ENCODE measurements around the gene CORIN. TPM values are rescaled to one million over a fixed set of nuclear protein-coding genes. Genes with fewer than 3 reads are reported as not detected.

CORIN gene
- total and polyA plus RNA-seq, 2 experiments from 2014 or later: not detected

- H3K9me3 Mint-ChIP-seq: peaks cover 18% of the 10 kb centered on the region
- Histone ChIP-seq H2AFZ (no peak overlapping the region), H3K27ac (ENCODE audit: low read depth) (no peak overlapping the region), H3K4me3 (no peak overlapping the region), H3K4me2 (no peak overlapping the region), H3K4me1 (ENCODE audit: insufficient read depth) (peaks cover 17% of the 10 kb centered on the region), H3K79me2 (replicated peaks; ENCODE audit: insufficient read depth) (no peaks in the 10 kb centered on the region), H3K27me3 (ENCODE audit: insufficient read depth) (no peaks in the 10 kb centered on the region), H3F3A (replicated peaks; ENCODE audit: low read depth) (no peaks in the 10 kb centered on the region), H4K20me1 (replicated peaks; ENCODE audit: insufficient read depth) (no peaks in the 10 kb centered on the region), H3K36me3 (ENCODE audit: insufficient read depth) (no peaks in the 10 kb centered on the region), H3K9me2 (ENCODE audit: insufficient read depth) (no peaks in the 10 kb centered on the region)
- peaks cover 10% of the 10 kb centered on the region for H3K36me3 Mint-ChIP-seq (ENCODE audit: low read depth)
- peaks cover 2% of the 10 kb centered on the region for H3K27me3 Mint-ChIP-seq (ENCODE audit: insufficient read depth, low read depth, poor library complexity)
- no peak for ATAC-seq
- H3K4me1 Mint-ChIP-seq: peaks cover 19% of the 10 kb centered on the region
- no peak overlapping the region for H3K4me3 Mint-ChIP-seq
- DNase-seq (ENCODE audit: low spot score): no peak
- TF ChIP-seq ETS1 (IDR thresholded peaks at IDR 0.05) (no peak), NANOG (IDR thresholded peaks at IDR 0.05; ENCODE audit: borderline replicate concordance) (no peak), CREB1 (CRISPR knock-in tag; IDR thresholded peaks at IDR 0.05; ENCODE audit: low read depth) (no peak), EZH2phosphoT487 (IDR thresholded peaks at IDR 0.05; ENCODE audit: unreplicated experiment) (no peak), CTCF (conservative IDR thresholded peaks at IDR 0.05; ENCODE audit: low read depth in 2 of 2) (no peak), ZNF114 (CRISPR knock-in tag; IDR thresholded peaks at IDR 0.05) (no peak)
- H3K27ac Mint-ChIP-seq: no peak overlapping the region
Observed at GRCh38 chr4:47749060-47749459, 88.8 kb downstream of the CORIN start.

DNA sequence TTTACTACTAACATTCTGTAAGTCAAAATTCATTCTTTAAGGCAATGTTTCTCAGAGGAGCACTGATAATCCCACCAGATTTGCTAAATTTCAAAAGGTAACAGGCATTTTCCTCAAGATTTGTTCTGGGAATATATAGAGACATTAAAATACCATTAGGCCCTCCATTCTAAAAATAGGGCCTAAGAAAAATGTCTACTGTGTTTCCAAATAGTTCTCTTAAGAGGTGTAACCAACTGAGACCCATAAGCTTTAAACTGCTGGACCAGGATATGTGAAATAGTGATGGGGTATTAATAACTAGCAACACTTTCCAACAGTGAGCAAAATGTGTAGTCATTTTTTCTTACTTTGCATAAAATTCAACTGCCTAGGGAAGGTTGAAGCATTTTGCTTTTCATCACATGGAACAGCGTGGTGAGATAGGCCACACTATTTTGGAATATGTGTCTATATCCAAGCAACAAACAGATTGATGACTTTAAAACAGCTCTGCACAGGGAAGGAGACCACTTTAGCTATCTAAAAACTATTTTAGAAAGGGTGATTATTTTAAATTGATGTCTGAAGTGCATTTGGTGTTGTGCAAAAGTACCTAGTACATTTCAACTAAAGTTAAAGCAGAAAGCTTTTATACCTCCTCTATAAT, 89.9 kb downstream of the CORIN start:
- peaks cover 3% of the 10 kb centered on the region; the same call in 2 of the 3 replicates for H3K36me3 Mint-ChIP-seq (ENCODE audit: low read depth)
- peaks cover 17% of the 10 kb centered on the region for H3K4me1 ChIP-seq (ENCODE audit: insufficient read depth)
- no peak for TF ChIP-seq STAT1 (IDR thresholded peaks at IDR 0.05; ENCODE audit: unreplicated experiment)
- no peak for TF ChIP-seq JUNB (IDR thresholded peaks at IDR 0.05; ENCODE audit: unreplicated experiment)

More for the DNA sequence above, 89.9 kb downstream of the CORIN start:
- Histone ChIP-seq H4K20me1 (replicated peaks; ENCODE audit: insufficient read depth) (no peaks in the 10 kb centered on the region), H3K9me2 (ENCODE audit: insufficient read depth) (no peaks in the 10 kb centered on the region), H3K36me3 (ENCODE audit: insufficient read depth) (no peaks in the 10 kb centered on the region), H3K79me2 (replicated peaks; ENCODE audit: insufficient read depth) (no peaks in the 10 kb centered on the region), H3K27me3 (ENCODE audit: insufficient read depth) (no peaks in the 10 kb centered on the region), H3K4me3 (no peak overlapping the region), H3K27ac (ENCODE audit: low read depth) (no peak overlapping the region), H2AFZ (peak overlapping the region; percentile 80; the same call in 1 of the 2 replicates), H3F3A (replicated peaks; ENCODE audit: low read depth) (no peaks in the 10 kb centered on the region), H3K4me2 (no peak overlapping the region)
- peaks cover 11% of the 10 kb centered on the region for H3K9me3 Mint-ChIP-seq
- no peak for ATAC-seq
- H3K27ac Mint-ChIP-seq: no peak overlapping the region
- H3K27me3 Mint-ChIP-seq (ENCODE audit: insufficient read depth, low read depth, poor library complexity): peaks cover 2% of the 10 kb centered on the region
- H3K4me1 Mint-ChIP-seq: peaks cover 19% of the 10 kb centered on the region
- DNase-seq (ENCODE audit: low spot score): no peak
- H3K4me3 Mint-ChIP-seq: no peak overlapping the region

All from GM23338 (cell line).